Glutamatergic neuron (in vitro differentiated cells): ENCODE data around the gene OSBPL9. TPM values are rescaled to one million over a fixed set of nuclear protein-coding genes. Genes with fewer than 3 reads are reported as not detected.

Experiments used
- DNase-seq: peaks from one replicate; pipeline ENCODE4 v3.0.0; 2022
- H3K27ac Mint-ChIP-seq: one replicate; pipeline ENCODE4 v1.8.0; 2020; ENCODE audit warnings: mild to moderate bottlenecking, mixed read lengths, inconsistent platforms; ENCODE audit not compliant: unreplicated experiment
- H3K27me3 Mint-ChIP-seq: one replicate; pipeline ENCODE4 v1.8.0; 2020; ENCODE audit warnings: mild to moderate bottlenecking, moderate library complexity, mixed read lengths, inconsistent platforms; ENCODE audit not compliant: unreplicated experiment
- H3K36me3 Mint-ChIP-seq: one replicate; pipeline ENCODE4 v1.8.0; 2020; ENCODE audit warnings: mild to moderate bottlenecking, mixed read lengths, inconsistent platforms; ENCODE audit not compliant: unreplicated experiment
- H3K4me1 Mint-ChIP-seq: one replicate; pipeline ENCODE4 v1.8.0; 2020; ENCODE audit warnings: mild to moderate bottlenecking, low read depth, mixed read lengths, inconsistent platforms; ENCODE audit not compliant: unreplicated experiment
- H3K4me3 Mint-ChIP-seq: one replicate; pipeline ENCODE4 v1.8.0; 2020; ENCODE audit warnings: mild to moderate bottlenecking, mixed read lengths, inconsistent platforms; ENCODE audit not compliant: unreplicated experiment
- H3K9me3 Mint-ChIP-seq: one replicate; pipeline ENCODE4 v1.8.0; 2020; ENCODE audit warnings: mild to moderate bottlenecking, moderate library complexity, mixed read lengths, inconsistent platforms; ENCODE audit not compliant: unreplicated experiment
- total RNA-seq: library from RNA; stranded (reverse); fragmentation: NEBNext Ultra II Directional; extraction: Animal tissue kit (Norgen Biotek cat#: 25700); gene quantifications from one replicate; pipeline ENCODE4 v1.2.1, GENCODE V29; 2021; ENCODE audit not compliant: unreplicated experiment
- TF ChIP-seq, protein P1 (sequence below): fragments of 200-600 bp; sonication (generic); IDR thresholded peaks from one replicate; pipeline ENCODE4 v1.5.0; 2021; ENCODE audit not compliant: partially characterized antibody, unreplicated experiment

OSBPL9 gene
- total RNA-seq, 1 donor from 2014 or later = 84.6 TPM

GRCh38 chr1:51666478-51666877 lies 49.6 kb downstream of the OSBPL9 start:
- peaks cover 3% of the 10 kb centered on the region for H3K4me1 Mint-ChIP-seq
- peaks cover 2% of the 10 kb centered on the region for H3K9me3 Mint-ChIP-seq
- H3K4me3 Mint-ChIP-seq = no peak overlapping the region
- H3K27ac Mint-ChIP-seq = no peak overlapping the region
- no peaks in the 10 kb centered on the region for H3K27me3 Mint-ChIP-seq
- DNase-seq = no peak
- H3K36me3 Mint-ChIP-seq = no peaks in the 10 kb centered on the region
- TF ChIP-seq, protein P1, sequence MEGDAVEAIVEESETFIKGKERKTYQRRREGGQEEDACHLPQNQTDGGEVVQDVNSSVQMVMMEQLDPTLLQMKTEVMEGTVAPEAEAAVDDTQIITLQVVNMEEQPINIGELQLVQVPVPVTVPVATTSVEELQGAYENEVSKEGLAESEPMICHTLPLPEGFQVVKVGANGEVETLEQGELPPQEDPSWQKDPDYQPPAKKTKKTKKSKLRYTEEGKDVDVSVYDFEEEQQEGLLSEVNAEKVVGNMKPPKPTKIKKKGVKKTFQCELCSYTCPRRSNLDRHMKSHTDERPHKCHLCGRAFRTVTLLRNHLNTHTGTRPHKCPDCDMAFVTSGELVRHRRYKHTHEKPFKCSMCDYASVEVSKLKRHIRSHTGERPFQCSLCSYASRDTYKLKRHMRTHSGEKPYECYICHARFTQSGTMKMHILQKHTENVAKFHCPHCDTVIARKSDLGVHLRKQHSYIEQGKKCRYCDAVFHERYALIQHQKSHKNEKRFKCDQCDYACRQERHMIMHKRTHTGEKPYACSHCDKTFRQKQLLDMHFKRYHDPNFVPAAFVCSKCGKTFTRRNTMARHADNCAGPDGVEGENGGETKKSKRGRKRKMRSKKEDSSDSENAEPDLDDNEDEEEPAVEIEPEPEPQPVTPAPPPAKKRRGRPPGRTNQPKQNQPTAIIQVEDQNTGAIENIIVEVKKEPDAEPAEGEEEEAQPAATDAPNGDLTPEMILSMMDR = no peak

DNA sequence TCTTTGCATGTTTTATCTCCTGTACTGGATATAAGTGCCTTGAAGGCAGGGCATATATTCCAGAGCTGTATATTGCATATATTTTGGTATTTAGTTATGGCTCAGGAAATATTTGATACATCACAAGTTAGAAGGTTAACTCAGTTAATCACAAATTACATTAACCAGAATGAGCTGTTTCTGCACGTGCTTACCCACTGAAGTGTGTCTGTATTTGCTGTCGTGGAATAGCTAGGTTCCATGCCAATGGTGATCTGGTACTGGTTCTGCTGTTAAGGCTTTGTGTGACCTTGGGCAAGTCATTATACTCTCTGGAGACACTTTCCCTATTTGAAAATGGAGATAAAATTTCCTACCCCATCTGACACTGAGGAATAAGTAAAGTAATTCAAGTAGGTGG lies 50.7 kb downstream of the OSBPL9 start:
- no peaks in the 10 kb centered on the region for H3K36me3 Mint-ChIP-seq
- DNase-seq = no peak
- no peak overlapping the region for H3K4me3 Mint-ChIP-seq
- peaks cover 2% of the 10 kb centered on the region for H3K9me3 Mint-ChIP-seq
- no peaks in the 10 kb centered on the region for H3K27me3 Mint-ChIP-seq
- H3K4me1 Mint-ChIP-seq = peaks cover 3% of the 10 kb centered on the region
- TF ChIP-seq, protein P1 = no peak
- H3K27ac Mint-ChIP-seq = no peak overlapping the region

DNA sequence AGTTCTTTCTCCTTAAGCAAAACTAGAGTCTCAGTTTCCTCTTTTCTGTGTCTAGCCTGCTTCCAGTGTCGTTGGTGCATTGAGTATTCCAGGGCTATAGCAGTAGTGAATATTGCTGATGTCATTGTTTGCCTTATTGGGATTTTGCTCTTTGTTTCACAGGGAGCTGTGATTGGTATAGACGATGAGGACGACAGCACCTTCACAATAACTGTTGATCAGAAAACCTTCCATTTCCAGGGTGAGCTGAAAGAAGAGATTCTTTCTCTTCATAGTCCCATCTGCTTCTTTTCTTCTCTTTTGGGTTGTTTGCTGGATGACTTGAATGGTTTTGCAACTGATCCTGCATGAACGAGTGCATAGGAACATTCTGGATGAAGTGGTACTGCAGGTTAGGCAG lies 52.4 kb downstream of the OSBPL9 start:
- peak overlapping the region; percentile 28 for H3K27ac Mint-ChIP-seq
- no peaks in the 10 kb centered on the region for H3K36me3 Mint-ChIP-seq
- peaks cover 2% of the 10 kb centered on the region for H3K9me3 Mint-ChIP-seq
- H3K4me3 Mint-ChIP-seq = no peak overlapping the region
- DNase-seq = no peak
- no peaks in the 10 kb centered on the region for H3K27me3 Mint-ChIP-seq
- peaks cover 3% of the 10 kb centered on the region for H3K4me1 Mint-ChIP-seq
- TF ChIP-seq, protein P1 = no peak

GRCh38 chr1:51669816-51670215 lies 52.9 kb downstream of the OSBPL9 start:
- TF ChIP-seq, protein P1 = no peak
- no peak for DNase-seq
- Mint-ChIP-seq H3K4me3 (no peak overlapping the region), H3K27ac (peak overlapping the region; percentile 28), H3K27me3 (no peaks in the 10 kb centered on the region), H3K36me3 (no peaks in the 10 kb centered on the region), H3K9me3 (peaks cover 2% of the 10 kb centered on the region), H3K4me1 (peaks cover 3% of the 10 kb centered on the region)

DNA sequence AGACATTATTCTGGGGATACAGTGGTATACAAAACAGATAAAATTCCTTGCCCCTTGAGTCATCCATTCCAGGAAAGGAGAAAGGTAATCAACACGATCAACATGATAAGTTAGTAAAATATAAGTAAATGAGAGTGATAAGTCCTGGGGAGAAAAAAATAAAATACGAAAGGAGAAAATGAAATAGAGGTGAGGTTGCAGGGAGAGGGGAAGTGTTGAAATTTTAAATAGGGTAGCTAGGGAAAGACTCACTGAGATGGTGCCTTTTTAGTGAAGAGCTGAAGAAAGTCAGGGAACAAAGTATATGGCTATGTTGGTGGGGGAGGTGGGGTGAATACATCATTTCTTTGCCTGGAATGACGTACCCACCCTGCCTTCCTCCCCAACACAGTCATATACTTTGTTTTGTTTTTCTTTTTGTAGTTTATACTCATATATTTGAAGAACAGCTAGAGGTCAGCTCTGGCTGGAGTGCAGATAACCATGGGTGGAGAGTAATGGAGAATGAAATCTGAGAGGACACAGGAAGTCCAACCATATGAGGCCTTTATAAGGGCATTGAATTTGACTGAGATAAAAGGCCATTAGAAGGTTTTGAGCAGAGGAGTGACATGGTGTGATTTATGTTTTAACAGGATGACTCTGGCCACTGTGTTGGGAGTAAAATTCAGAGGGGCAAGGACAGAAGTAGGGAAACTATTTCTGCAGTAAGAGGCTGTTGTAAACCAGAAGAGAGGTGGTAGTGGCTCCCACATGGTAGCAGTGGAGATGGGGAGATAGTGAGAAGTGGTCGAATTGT lies 54.8 kb downstream of the OSBPL9 start:
- TF ChIP-seq, protein P1 = no peak
- Mint-ChIP-seq H3K9me3 (no peaks in the 10 kb centered on the region), H3K27me3 (no peaks in the 10 kb centered on the region), H3K4me1 (peaks cover 3% of the 10 kb centered on the region), H3K4me3 (no peak overlapping the region), H3K36me3 (no peaks in the 10 kb centered on the region), H3K27ac (no peak overlapping the region)
- DNase-seq = no peak
